Right lobe of liver (tissue), 4 donors: ENCODE data around the gene PLBD2.

ENCODE experiments used
- POLR2A ChIP-seq: fragments of 450-650 bp; IDR thresholded peaks from one replicate; pipeline ENCODE4 v1.6.1; 2017; ENCODE audit warnings: antibody characterized with exemption, mild to moderate bottlenecking
- TF ChIP-seq, protein P1 (sequence below), 4 donors: fragments of 200-600 bp in 3 of 4; fragments of 450-650 bp in 1 of 4; IDR thresholded peaks; one replicate each; pipeline versions ENCODE4 v1.5.1 to v1.8.0; 2016 to 2022; ENCODE audit warnings: antibody characterized with exemption in 4 of 4, mild to moderate bottlenecking in 2 of 4
- donor health status: DM: no; HTN: no; CAD: no.
- donor health status: DM: no; HTN: no; CAD: no.
- donor health status: DM: no; HTN: yes; CAD: no.

DNA sequence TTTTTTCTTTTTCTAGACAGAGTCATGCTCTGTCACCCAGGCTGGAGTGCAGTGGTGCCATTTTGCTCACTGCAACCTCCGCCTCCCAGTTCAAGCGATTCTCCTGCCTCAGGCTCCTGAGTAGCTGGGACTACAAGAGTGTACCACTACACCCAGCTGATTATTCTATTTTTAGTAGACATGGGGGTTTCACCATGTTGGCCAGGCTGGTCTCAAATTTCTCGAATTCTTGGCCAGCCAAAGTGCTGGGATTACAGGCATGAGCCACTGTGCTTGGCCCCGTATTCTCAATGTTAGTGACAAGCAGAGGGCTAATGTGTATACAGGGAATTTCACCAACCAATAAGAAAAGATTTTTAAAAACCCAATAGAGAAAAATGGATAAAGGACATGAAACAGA lies 8.4 kb downstream of the PLBD2 start:
- TF ChIP-seq, protein P1, sequence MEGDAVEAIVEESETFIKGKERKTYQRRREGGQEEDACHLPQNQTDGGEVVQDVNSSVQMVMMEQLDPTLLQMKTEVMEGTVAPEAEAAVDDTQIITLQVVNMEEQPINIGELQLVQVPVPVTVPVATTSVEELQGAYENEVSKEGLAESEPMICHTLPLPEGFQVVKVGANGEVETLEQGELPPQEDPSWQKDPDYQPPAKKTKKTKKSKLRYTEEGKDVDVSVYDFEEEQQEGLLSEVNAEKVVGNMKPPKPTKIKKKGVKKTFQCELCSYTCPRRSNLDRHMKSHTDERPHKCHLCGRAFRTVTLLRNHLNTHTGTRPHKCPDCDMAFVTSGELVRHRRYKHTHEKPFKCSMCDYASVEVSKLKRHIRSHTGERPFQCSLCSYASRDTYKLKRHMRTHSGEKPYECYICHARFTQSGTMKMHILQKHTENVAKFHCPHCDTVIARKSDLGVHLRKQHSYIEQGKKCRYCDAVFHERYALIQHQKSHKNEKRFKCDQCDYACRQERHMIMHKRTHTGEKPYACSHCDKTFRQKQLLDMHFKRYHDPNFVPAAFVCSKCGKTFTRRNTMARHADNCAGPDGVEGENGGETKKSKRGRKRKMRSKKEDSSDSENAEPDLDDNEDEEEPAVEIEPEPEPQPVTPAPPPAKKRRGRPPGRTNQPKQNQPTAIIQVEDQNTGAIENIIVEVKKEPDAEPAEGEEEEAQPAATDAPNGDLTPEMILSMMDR (IDR thresholded peaks at IDR 0.05): no peak
- no peak for TF ChIP-seq POLR2A
